ENCODE data around the gene CCDC13.

Gene CCDC13

DNA sequence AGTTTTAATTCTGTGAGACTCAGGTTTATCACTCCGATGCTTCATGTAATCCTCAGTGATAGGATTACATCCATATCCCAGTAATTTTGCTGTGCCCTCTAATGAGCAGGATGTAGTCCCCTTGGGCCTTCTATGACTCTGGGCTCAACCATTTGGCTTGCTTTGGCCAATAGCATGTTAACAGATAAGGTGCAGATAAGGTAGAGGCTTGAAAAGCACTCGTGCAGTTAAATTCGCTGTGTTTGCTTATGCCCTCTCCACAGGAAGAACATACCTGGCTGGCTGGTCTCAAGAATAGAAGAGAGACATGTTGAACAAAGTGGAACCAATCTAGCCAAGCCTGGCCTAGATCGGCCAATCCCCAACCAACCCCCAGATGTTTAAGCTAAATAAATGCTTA, 20.1 kb downstream of the CCDC13 start:
- no peak for DNase-seq

DNA sequence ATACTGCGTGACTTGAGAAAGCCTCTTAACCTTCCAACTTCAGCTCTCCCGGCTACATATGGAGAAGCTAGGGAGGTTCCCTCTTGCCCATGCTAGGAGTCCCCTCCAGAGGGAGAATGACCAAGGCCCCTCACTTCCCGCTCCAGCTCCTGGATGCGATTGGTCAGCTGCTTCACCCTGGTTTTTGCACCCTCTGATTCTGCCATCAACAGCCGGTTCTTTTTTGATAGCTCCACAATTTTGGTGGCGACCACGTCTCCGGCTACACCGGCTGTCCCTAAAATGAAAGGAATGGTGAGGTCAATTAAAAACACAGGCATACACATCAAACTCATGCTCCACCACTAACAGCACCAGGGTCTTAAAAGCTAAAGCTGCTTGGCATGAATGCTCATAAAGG, 20.6 kb downstream of the CCDC13 start:
- DNase-seq, result no peak

DNA sequence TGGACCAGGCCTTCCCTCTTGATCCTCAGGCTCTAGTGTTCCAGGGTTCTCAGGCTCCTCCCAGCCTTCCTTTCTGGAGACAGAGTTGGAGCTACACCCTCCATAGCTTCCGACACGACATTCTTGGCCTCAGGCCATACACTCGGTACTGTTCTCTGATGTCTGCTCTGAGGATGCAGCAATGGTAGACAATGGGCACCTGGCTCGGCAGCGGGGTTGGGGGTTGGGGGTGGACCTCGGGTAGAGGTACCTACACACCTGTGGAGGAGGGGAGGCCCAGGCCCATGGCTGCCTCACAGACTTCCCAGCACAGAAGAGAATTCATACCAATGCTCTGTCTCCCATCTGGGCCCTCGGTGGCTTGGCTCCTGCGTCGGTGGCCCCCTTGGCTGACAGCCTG, 21.4 kb downstream of the CCDC13 start:
- no peak for DNase-seq

DNA sequence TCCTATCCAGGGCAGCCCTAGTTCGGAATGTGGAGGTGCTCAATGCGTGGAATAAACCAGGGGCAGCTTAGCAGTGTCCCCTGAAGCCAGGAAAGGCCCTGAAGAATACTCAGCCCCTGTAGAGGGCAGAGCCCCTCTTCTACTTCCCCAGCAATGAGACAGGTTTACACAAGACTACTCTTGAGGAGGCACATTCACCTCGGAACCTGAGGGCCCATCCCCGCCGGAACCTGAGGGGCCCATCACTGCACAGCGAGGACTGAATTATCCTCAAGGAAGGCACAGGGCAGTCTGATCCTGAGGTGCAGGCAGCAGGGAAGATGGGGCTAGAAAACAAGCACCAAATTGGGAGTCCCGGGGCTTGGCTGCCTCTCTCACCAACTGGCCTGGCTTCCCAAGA, 22.2 kb downstream of the CCDC13 start:
- DNase-seq, result no peak

DNA sequence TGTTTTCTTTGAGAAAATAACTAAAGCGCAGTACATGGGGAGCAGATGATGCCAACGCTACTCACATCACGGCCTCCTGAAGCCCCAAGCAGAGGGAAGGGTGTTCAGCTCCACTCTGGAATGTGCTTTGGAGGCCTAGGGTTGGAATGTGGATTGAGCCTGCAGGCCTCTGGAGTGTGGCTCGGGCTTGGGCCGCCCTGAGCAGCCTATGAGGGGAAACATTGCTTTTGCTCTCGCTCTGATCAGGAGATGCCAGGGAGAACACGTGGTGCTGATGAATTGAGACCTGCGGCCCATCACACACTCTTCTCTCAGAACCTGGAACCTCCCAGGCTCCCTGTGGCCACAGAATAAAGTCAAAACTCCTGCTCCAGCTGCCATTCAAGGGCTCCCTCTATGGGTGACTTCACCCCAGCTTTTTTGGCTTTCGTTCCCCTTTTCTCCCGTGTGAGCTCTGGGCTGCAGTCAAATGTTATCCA, 23.3 kb downstream of the CCDC13 start:
- peak in 26 of 56 donors; percentile 27 to 75 (median 45) for DNase-seq

DNA sequence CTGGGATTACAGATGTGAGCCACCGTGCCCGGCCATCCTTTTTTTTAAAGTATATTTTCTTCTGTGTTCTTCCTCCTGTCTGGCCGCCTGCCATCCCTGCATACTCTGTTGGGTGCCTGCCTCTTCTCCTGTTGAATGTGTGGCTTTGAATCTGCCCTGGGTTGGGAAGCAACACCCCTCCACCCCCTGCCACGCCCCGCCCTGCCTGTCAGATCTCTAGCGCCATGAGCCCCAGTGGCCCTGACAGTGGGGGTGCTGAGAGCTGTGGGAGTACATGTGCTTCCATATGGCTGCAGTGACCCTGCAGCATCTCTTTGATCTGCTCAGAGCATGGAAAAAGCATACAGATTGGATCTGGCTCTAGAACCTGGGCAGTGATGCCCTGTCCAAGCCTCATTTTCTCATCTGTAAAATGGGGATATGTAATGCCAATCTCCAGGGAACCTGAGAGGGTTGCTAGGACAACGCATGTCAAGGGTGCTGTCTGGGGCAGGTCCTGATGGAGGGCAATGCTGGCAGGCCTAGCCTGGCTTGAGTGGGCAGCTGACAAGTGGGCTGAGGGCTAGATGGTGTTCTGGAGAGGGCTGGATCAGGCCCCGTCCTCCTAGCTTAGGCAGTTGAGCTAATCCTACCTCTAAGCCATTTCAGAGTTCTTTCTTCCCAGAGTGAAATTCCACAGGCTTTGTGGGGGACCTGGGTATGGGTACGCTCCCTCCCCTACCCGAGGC, 23.9 kb downstream of the CCDC13 start:
- DNase-seq, result no peak

DNA sequence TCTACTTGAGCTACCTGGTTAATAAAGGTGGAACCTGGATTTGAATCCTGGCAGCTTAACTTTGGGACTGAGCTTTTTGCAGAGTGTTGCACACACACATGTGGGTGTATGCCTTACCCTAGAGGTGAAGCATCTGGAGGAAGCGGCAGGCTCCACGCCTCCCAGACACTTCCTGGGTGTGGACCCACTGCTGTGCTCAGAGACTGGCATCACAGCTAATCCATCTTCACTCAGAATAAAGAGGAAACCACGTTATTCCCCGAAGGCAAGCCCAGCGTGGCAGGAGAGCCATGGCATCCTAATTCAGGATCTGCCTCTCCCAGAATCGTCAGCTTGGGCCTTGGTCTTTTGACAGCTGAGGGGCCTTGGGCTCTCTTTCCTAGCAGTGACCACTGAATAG, 25.5 kb downstream of the CCDC13 start:
- peak in 5 of 56 donors; percentile 23 to 46 (median 35) for DNase-seq

DNA sequence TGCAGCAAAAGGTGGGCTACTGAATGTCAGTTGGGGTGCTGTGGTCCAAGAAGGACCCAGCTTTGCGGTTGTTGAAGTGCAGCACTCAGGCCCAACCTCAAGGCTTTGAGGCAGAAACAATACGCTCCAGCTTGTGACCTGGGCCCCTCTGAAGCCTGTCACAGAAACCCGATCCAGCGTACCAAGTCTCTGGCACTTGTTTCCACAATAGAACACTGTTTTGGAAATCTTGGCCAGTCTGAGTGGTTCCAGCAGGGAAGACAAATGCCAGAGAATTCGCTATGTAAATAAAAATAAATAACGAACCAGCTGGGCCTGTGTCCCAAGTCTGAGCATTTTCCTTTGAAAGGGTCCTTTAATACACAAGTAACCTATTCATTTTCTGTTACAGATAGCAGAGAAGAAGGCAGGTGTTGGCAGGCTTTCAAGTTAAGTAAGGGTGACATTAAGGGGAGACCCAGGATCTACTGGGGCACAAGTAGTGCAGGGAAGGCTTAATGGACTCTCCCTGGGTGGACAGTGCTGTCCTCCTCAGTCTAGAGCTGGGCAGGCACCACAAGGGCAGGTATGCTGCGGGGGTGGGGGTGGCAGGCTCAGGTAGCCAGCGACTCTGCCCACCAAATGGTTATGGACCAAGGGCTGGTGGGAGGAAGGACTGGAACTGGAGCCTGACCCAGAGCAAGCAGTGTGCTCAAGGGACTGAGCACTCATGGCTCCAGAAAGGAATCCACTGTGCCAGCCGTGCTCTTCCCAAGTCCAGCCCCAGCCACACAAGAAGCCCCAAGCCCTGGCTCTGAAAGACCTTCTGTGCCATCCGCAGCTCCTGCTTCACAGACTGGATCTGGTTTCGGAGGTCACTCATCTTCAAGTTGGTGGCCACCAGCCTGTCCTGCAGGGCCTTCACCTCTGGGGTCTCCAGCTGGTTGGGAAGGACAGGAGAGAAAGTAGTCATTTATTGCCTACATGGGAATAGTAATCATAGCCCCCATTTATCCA, 26.3 kb downstream of the CCDC13 start:
- peak in 19 of 56 donors; percentile 29 to 64 (median 47) for DNase-seq

DNA sequence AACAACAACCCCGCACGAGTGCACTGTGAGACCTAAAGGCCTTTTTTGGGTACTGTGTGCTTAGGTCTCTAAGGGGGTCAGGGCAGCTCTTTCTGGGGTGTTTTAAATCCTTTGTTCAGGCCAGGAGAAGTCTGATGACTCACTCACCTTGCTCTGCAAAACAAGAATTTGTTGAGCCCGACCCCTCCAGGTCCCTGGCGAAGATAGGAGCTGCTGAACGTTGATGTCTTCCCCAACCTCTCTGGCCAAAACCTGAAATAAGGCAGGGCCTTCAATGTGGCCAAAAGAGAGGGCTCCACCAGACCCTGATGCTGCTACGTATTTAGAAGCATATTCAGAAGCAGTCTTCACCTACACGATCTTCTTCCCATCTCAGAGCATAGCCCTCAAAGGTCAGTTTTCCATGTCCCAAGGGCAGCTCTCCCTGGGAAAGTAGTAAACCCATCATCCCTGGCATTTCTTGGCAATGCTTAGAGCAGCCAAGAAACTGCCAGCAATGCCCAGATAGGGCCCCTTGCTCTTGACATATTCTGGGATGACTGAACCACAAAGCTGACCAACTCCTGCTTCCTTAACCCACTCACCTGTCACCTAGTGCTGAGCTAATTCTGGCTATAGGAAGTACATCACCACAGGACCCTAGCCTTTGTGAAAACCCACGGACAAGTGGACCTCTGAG, 27.1 kb downstream of the CCDC13 start:
- peak in 1 of 56 donors; percentile 39 for DNase-seq

DNA sequence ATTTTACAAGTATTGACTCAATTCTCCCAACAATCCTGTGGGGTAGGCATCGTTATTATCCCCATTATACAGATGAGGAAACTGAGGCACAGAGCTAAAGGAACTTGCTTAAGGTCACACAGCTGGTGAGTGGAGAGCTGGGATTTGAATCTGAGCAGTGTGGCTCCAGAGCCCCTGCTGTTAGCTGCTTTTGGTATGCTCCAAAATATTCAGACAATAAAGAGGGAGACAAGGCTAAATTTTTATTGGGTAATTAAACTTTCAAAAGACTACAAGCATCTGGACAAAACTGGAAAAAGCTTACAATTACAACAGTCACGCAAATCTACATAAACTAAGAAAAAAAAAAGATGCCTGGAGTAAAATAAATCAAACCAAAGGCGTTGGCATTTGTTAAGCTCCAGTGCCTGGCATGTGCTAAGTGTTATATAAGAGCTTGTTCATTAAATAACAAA, 27.7 kb downstream of the CCDC13 start:
- no peak for DNase-seq

DNA sequence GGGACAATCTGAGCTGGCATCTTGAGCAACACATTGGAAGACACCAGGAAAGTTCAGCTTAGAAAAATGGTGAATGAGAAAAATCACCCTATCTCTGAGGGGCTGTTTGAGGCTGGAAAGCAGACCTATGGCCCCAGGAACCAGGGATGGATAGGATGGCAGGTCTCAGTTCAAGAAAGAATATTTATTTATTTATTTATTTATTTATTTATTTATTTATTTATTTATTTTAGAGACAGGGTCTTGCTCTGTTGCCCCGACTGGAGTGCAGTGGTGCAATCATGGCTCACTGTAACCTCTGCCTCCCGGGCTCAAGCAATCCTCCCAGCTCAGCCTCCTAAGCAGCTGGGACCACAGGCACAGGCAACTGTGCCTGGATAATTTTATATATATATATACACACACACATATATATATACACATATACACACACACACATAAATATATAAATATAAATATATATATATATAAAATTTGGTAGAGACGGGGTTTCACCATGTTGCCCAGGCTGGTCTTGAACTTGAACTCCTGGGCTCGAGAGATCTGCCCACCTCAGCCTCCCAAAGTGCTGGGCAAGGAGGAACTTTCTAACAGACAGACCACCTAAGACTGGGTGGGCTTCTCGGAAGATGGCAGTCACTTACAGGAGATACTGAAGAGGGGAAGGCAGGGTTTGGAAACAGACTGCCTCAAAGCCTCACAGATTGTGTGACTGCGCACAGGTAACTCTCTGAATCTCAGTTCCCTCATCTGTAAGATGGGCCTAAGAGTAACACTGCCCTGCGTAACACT, 29.7 kb downstream of the CCDC13 start:
- no peak for DNase-seq

DNA sequence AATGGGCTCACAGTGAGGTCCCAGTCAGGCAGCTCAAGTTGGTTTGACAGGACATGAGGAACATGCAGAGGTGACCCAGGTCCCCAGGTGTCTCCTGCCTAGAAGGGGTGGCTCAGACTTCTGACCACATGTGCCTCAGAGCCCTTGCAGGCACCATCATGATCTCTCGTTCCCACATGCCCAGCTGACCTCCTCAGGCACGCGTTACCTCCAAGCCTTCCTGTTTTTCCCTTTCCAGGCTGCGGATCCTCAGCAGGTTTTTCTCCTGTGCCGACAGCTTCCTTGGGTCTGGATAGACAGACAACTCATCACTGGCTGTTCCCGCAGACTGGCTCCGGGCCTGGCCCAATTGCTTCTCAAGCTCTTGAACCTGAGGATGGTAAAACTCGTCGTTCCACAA, 30.4 kb downstream of the CCDC13 start:
- DNase-seq, result no peak

DNA sequence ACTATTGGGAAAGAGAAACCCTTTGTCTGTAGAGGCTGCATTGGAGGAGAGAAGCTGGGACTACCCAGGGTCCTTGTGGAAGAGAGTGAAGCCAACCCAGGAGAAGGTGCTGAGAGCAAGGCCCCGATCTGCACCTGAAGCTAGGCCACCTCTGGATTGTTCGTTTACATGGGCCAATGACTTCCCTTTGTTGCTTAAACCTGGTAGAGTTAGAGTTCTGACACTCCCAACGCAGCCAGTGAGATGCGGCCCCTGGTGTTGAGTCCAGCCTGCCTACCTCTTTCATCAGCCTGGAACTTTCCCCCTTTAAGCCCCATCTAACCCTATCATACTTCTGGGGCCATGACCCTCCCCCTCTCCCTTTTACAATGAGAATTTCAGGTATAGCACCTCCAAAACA, 30.8 kb downstream of the CCDC13 start:
- no peak for DNase-seq

DNA sequence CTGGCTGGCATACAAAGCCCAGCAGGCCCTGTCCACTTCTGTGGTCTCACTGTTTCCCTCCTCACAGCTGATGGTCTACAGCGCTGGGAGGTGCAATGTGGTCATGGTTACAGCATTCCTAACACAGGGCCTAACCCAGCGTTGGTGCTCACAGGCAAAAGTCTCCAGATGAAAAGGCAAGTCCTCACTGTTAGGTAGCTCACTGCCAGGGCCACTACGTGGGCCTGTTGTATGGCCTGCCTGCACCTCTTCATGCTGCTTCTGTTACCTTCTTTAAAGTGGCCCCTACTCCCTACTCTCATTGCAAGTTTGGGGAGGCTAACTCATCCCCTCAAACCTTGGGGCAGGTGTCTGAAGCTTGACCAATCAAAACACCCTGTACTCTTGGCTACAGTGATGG, 31.3 kb downstream of the CCDC13 start:
- DNase-seq, result no peak

DNA sequence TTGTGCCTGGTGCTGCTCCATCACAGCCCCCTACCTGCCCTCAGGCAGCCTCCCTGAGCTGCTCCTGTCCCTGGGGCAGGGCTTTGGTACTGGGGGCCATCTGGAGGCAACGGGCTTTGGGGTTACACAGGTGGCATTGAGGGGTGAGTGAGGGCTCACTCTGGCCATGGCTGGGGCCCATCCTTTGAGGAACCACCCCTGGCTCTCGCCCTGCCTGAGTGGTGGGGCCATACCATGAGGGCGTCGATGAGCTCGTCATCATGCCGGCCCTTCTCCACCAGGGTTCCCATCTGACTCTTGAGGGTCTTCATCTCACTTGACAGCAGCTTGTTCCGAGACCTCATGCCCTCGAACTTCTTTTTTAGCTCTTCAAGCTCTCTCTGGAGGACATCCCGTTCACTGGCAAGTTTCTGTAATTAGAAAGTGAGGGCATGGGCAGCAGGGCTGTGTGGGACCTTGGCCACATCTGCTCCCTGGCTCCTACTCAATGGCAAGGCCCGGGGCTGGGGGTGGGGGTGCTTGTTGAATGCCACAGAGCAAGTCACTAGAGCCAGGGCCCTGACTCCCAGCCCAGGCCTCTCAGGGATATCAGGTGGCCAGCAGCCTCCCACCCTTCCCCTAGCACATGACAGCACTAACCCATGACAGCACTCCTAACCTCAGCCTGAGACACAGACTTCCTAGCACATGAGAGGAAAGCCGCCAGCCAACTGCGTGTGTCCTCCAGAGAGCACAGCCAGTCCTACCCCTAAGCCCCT, 33.5 kb downstream of the CCDC13 start:
- DNase-seq, result peak in 53 of 56 donors; percentile 41 to 92 (median 78)

DNA sequence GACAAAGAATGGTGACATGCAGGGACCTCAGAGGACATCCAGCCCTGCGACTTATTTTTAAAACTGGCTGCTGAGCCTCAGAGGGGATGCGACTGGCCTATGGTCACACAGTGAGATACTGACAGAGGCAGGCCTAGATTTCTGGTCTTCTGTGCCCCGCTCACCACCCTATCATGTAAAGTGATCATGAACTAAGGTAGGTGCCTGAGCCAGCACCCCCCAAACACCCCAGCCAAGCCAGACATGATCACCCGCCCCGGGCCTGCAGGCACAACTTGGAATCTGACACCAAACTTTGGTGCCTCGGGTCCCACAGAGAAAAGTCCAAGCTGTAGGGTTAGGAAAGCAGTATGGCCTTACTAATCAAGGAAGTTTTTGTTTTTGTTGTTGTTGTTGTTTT, 36.5 kb downstream of the CCDC13 start:
- DNase-seq, result no peak

DNA sequence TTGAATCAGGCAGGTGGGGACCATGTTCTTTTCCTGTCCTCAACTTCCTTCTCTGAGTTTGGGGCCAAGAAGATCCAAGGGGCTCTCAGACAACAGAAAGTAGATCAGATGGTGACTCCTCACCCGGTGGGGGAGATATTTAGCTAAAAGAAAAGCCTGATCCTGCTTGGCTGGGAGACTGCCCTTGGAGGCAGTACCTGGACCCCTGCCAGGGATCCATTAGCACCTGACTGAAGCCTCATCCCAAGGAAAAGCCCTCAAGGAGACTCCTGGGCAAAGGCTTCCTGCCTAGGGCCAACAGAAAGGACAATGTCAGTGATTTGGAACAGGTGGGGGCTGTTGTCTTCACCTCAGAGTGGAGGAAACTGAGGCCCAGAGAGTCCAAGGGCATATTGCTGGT, 37.0 kb downstream of the CCDC13 start:
- no peak for DNase-seq

DNA sequence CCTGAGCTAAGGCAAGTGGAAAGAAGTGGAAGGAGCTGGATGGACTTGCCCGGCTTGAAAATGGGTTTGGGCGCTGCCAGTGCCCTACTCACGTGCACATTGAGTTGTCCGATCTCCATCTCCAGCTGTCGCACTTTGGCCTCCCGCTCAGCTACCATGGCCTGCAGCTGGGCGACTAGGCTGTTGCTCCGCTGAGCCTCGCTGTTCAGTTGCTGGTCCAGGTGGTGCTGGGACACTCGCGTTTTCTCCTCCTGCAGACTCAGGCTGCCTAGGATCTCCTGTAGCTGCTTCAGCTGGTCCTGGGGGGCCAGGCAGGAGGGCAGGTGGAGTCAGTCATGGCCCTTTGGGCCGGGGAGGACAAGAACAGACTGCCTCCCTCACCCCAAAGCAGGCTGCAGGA, 37.4 kb downstream of the CCDC13 start:
- no peak for DNase-seq

DNA sequence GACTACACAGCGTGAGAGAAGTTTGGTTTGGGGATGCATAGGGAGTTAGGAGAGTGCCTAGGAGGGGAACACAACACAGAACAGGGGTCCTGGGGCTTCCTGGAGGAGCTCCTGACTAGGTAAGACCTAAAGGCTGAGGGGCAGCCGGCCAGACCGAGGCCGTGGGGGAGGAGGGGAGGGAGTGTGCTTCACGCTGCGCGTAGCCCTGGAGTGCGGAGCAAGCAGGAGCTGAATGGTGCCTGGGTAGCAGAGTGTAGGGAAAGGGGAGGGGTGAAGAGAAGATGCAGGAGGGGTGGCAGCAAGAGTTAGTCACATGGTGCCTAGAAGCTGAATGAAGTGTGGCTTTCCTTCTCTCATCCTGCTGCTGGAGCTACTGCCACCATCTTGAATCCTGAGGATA, 38.0 kb downstream of the CCDC13 start:
- DNase-seq, result peak in 2 of 56 donors; percentile 29 to 39
